SK-N-SH (cell line): Measurements from ENCODE around the gene CUL1. TPM values are rescaled to one million over a fixed set of nuclear protein-coding genes. Genes with fewer than 3 reads are reported as not detected.

Experiments used
- CTCF ChIA-PET: fragments of 300-600, 350-600 bp; formaldehyde crosslinking; extraction: SDS; loops from one replicate; lab custom pipeline; 2021; lab: Yijun Ruan, JAX
- POLR2A ChIA-PET: fragments of 350-600 bp; sonication (Branson Sonifier 250); formaldehyde crosslinking; extraction: SDS; loops from one replicate; lab custom pipeline; 2020; ENCODE audit warnings: antibody characterized with exemption, inconsistent platforms; lab: Yijun Ruan, JAX
- DNase-seq: peaks from one replicate; pipeline ENCODE4 v3.0.0; 2012
- H2AFZ ChIP-seq: fragments of 200-600 bp; sonication (generic); 2 replicates; pipeline ENCODE4 v1.8.1; 2016; ENCODE audit warnings: antibody characterized with exemption, mild to moderate bottlenecking, low read depth
- H3F3A ChIP-seq: fragments of 200-600 bp; sonication (generic); replicated peaks from 2 replicates; pipeline ENCODE3; 2016; ENCODE audit warnings: antibody characterized with exemption, mild to moderate bottlenecking; ENCODE audit not compliant: insufficient read depth
- H3K27ac ChIP-seq, 2 experiments: fragments of 200-500 bp in 1 of 2; fragments of 200-600 bp in 1 of 2; sonication (Bioruptor generic) in 1 of 2; sonication (generic), shearing (Covaris generic) in 1 of 2; 2 replicates each; pipeline versions ENCODE4 v1.5.1 to v1.6.1; 2014 to 2016; ENCODE audit warnings: low read depth in 2 of 2, inconsistent platforms in 1 of 2, low read length in 1 of 2, mild to moderate bottlenecking in 1 of 2, mixed read lengths in 1 of 2
- H3K27me3 ChIP-seq: fragments of 200-600 bp; sonication (generic), shearing (Covaris generic); 2 replicates; pipeline ENCODE4 v1.6.1; 2016; ENCODE audit warnings: mixed run types; ENCODE audit not compliant: insufficient read depth
- H3K36me3 ChIP-seq, 2 experiments: fragments of 200-500 bp in 1 of 2; fragments of 200-600 bp in 1 of 2; sonication (Bioruptor generic) in 1 of 2; sonication (generic) in 1 of 2; replicated peaks in 1 of 2; 2 replicates each; pipeline versions ENCODE3 to v1.5.1; 2014 to 2016; ENCODE audit warnings: low read length in 1 of 2, mild to moderate bottlenecking in 1 of 2; ENCODE audit not compliant: insufficient read depth in 2 of 2, control insufficient read depth in 1 of 2
- H3K4me1 ChIP-seq, 2 experiments: fragments of 200-500 bp in 1 of 2; fragments of 200-600 bp in 1 of 2; sonication (Bioruptor generic) in 1 of 2; sonication (generic), shearing (Covaris generic) in 1 of 2; 2 replicates each; pipeline versions ENCODE4 v1.5.1 to v1.6.1; 2014 to 2016; ENCODE audit warnings: low read depth in 1 of 2, low read length in 1 of 2, mixed run types in 1 of 2; ENCODE audit not compliant: insufficient read depth in 2 of 2, control insufficient read depth in 1 of 2
- H3K4me2 ChIP-seq: fragments of 200-600 bp; sonication (generic), shearing (Covaris generic); 2 replicates; pipeline ENCODE4 v1.6.1; 2017; ENCODE audit warnings: mixed run types
- H3K4me3 ChIP-seq, 2 experiments: fragments of 200-500 bp in 1 of 2; fragments of 200-600 bp in 1 of 2; sonication (Bioruptor generic) in 1 of 2; sonication (generic), shearing (Covaris generic) in 1 of 2; 2 replicates each; pipeline versions ENCODE4 v1.5.1 to v1.8.1; 2014 to 2016; ENCODE audit warnings: low read depth in 2 of 2, inconsistent platforms in 1 of 2, low read length in 1 of 2, mild to moderate bottlenecking in 1 of 2, mixed read lengths in 1 of 2, moderate library complexity in 1 of 2
- H3K79me2 ChIP-seq: fragments of 200-600 bp; sonication (generic); 2 replicates; pipeline ENCODE4 v1.8.1; 2017; ENCODE audit warnings: mild to moderate bottlenecking; ENCODE audit not compliant: insufficient read depth
- H3K9ac ChIP-seq: fragments of 200-600 bp; sonication (generic); 2 replicates; pipeline ENCODE4 v1.6.1; 2017; ENCODE audit warnings: mixed run types
- H3K9me2 ChIP-seq: fragments of 200-600 bp; sonication (generic); 2 replicates; pipeline ENCODE4 v1.6.1; 2017; ENCODE audit warnings: mixed run types
- H3K9me3 ChIP-seq: fragments of 200-600 bp; sonication (generic); 2 replicates; pipeline ENCODE4 v1.6.1; 2017; ENCODE audit warnings: mixed run types, mild to moderate bottlenecking, moderate library complexity
- H4K20me1 ChIP-seq: fragments of 200-600 bp; sonication (generic); 2 replicates; pipeline ENCODE4 v1.6.1; 2017; ENCODE audit warnings: mild to moderate bottlenecking, mixed run types; ENCODE audit not compliant: insufficient read depth
- CHD2 ChIP-seq: fragments of 150-350 bp; IDR thresholded peaks from 2 replicates; pipeline ENCODE4 v1.6.1; 2018; ENCODE audit warnings: low read length; ENCODE audit not compliant: partially characterized antibody
- FOSL2 ChIP-seq: IDR thresholded peaks from 2 replicates; pipeline ENCODE4 v1.4.0; 2012; ENCODE audit warnings: low read depth, mild to moderate bottlenecking, moderate library complexity, borderline replicate concordance
- IRF3 ChIP-seq: fragments of 150-350 bp; IDR thresholded peaks from 2 replicates; pipeline ENCODE4 v1.6.1; 2016; ENCODE audit warnings: mild to moderate bottlenecking, low read depth, low read length
- MXI1 ChIP-seq: IDR thresholded peaks from 2 replicates; pipeline ENCODE4 v1.6.1; 2012; ENCODE audit warnings: mild to moderate bottlenecking, low read depth, low read length, improper control_type of control experiment
- NFIC ChIP-seq: IDR thresholded peaks from 2 replicates; pipeline ENCODE4 v1.4.0; 2012; ENCODE audit warnings: borderline replicate concordance
- PBX3 ChIP-seq: IDR thresholded peaks from 2 replicates; pipeline ENCODE4; 2012
- POLR2AphosphoS5 ChIP-seq: IDR thresholded peaks from 2 replicates; pipeline ENCODE4 v1.6.1; 2012; ENCODE audit warnings: low read depth, low read length
- RAD21 ChIP-seq: IDR thresholded peaks from 2 replicates; pipeline ENCODE4 v1.6.1; 2012; ENCODE audit warnings: mild to moderate bottlenecking, low read length
- RCOR1 ChIP-seq: fragments of 150-350 bp; IDR thresholded peaks from 2 replicates; pipeline ENCODE4 v1.6.1; 2017; ENCODE audit warnings: antibody characterized with exemption, low read length
- REST ChIP-seq: IDR thresholded peaks from 2 replicates; pipeline ENCODE4 v1.6.1; 2012; ENCODE audit warnings: mild to moderate bottlenecking, low read depth, low read length, moderate library complexity
- TAF1 ChIP-seq: IDR thresholded peaks from 2 replicates; pipeline ENCODE4 v1.6.1; 2012; ENCODE audit warnings: low read depth, mild to moderate bottlenecking, low read length, moderate library complexity, borderline replicate concordance
- TCF12 ChIP-seq: IDR thresholded peaks from 2 replicates; pipeline ENCODE4 v1.4.0; 2012
- TEAD4 ChIP-seq: IDR thresholded peaks from 2 replicates; pipeline ENCODE4 v1.4.0; 2012; ENCODE audit warnings: mild to moderate bottlenecking, borderline replicate concordance; ENCODE audit not compliant: insufficient read depth
- USF1 ChIP-seq: IDR thresholded peaks from 2 replicates; pipeline ENCODE4 v1.4.0; 2012; ENCODE audit warnings: low read depth, borderline replicate concordance
- USF2 ChIP-seq: fragments of 150-350 bp; IDR thresholded peaks from 2 replicates; pipeline ENCODE4 v1.6.1; 2017; ENCODE audit warnings: antibody characterized with exemption, low read length, low read depth, borderline replicate concordance
- YY1 ChIP-seq: IDR thresholded peaks from 2 replicates; pipeline ENCODE4 v1.4.0; 2012; ENCODE audit warnings: low read depth, mild to moderate bottlenecking
- WGBS: methylation state at CpG from one replicate; pipeline ENCODE4 v1.1.6; 2017; ENCODE audit warnings: low lambda C conversion rate; 5-methylcytosine and 5-hydroxymethylcytosine counted together
- polyA plus RNA-seq, 3 experiments: library from polyadenylated mRNA; depleted of rRNA; stranded (reverse); fragments of >200 nt; gene quantifications; 2 replicates each; pipeline ENCODE4 v1.2.3, GENCODE V29; 2012

The CUL1 gene
- polyA plus RNA-seq, 1 of the 3 experiments (the other 2 are of a cell fraction) = 45.2 TPM

- TF ChIP-seq CHD2 (no peak), NFIC (no peak), RAD21 (no peak), TEAD4 (no peak), USF1 (no peak)
- TF ChIP-seq, all 33 proteins: peak for 0
Observed at GRCh38 chr7:148824864-148825263, 126.2 kb downstream of the CUL1 start.

GRCh38 chr7:148825338-148825737 lies 126.6 kb downstream of the CUL1 start:
- H3K9ac ChIP-seq = no peak overlapping the region
- 93% methylated on average over 5 of the region's 5 CpGs for WGBS
- no peak for DNase-seq

More at GRCh38 chr7:148824864-148825263, 126.2 kb downstream of the CUL1 start:
- H3K79me2 ChIP-seq = peaks cover 44% of the 10 kb centered on the region
- 97% methylated on average over 2 of the region's 2 CpGs for WGBS
- H3K9me2 ChIP-seq = no peaks in the 10 kb centered on the region
- H3K27me3 ChIP-seq = no peaks in the 10 kb centered on the region
- H3K4me3 ChIP-seq = no peak overlapping the region
- H4K20me1 ChIP-seq = no peaks in the 10 kb centered on the region
- ChIA-PET POLR2A (no interaction called here), CTCF (no interaction called here)
- no peaks in the 10 kb centered on the region for H3K9me3 ChIP-seq
- H3K36me3 ChIP-seq = peaks cover 41 to 52% of the 10 kb centered on the region in 2 experiments
- peaks cover 16% of the 10 kb centered on the region for H3F3A ChIP-seq
- no peak overlapping the region for H2AFZ ChIP-seq
- DNase-seq = no peak
- H3K4me1 ChIP-seq = peaks cover 3 to 12% of the 10 kb centered on the region in 2 experiments; a peak in 3 of 4 replicates
- H3K9ac ChIP-seq = no peak overlapping the region
- H3K27ac ChIP-seq = no peak overlapping the region
- no peak overlapping the region for H3K4me2 ChIP-seq

More at GRCh38 chr7:148825338-148825737, 126.6 kb downstream of the CUL1 start:
- ChIA-PET CTCF (no interaction called here), POLR2A (no interaction called here)
- H3K27me3 ChIP-seq = no peaks in the 10 kb centered on the region
- H3K9me3 ChIP-seq = no peaks in the 10 kb centered on the region
- no peak overlapping the region for H3K27ac ChIP-seq
- H3K4me1 ChIP-seq = peaks cover 2 to 8% of the 10 kb centered on the region in 2 experiments; a peak in 3 of 4 replicates
- TF ChIP-seq YY1 = no peak
- TF ChIP-seq REST = no peak
- TF ChIP-seq POLR2AphosphoS5 = no peak
- no peak for TF ChIP-seq TAF1
- no peak for TF ChIP-seq PBX3
- TF ChIP-seq RCOR1 = no peak
- no peak for TF ChIP-seq MXI1
- TF ChIP-seq TCF12 = no peak
- no peak for TF ChIP-seq USF1
- TF ChIP-seq IRF3 = no peak
- TF ChIP-seq FOSL2 = no peak
- TF ChIP-seq USF2 = no peak
- no peaks in the 10 kb centered on the region for H3K9me2 ChIP-seq
- H4K20me1 ChIP-seq = no peaks in the 10 kb centered on the region
- peaks cover 11% of the 10 kb centered on the region for H3F3A ChIP-seq
- peaks cover 49% of the 10 kb centered on the region for H3K79me2 ChIP-seq
- H3K36me3 ChIP-seq = peaks cover 41 to 57% of the 10 kb centered on the region in 2 experiments
- H3K4me2 ChIP-seq = no peak overlapping the region
- no peak overlapping the region for H2AFZ ChIP-seq
- H3K4me3 ChIP-seq = no peak overlapping the region
